HG02798 (cell line): Measurements from ENCODE around the gene PPP1CC.

Experiments
- ATAC-seq: cut with Tn5 transposase; IDR thresholded peaks from one replicate; pipeline ENCODE4 v1.9.1; 2021; ENCODE audit warnings: mild to moderate bottlenecking; ENCODE audit not compliant: unreplicated experiment, poor library complexity

PPP1CC gene

GRCh38 chr12:110689281-110690126, 53.2 kb downstream of the PPP1CC start:
- peak; percentile 51 for ATAC-seq

GRCh38 chr12:110688446-110689280, 54.0 kb downstream of the PPP1CC start, which contains the start of gene HVCN1:
Gene HVCN1, minus strand, starts transcription at chr12:110689115. Its CDS starts 5,870 bp downstream, at chr12:110683245.
- peak; percentile 30 for ATAC-seq

GRCh38 chr12:110687396-110688169, 55.1 kb downstream of the PPP1CC start:
- ATAC-seq, result no peak

GRCh38 chr12:110686294-110686903, 56.3 kb downstream of the PPP1CC start:
- ATAC-seq, result no peak

GRCh38 chr12:110684312-110684836, 58.3 kb downstream of the PPP1CC start:
- no peak for ATAC-seq

GRCh38 chr12:110683888-110684287, 58.8 kb downstream of the PPP1CC start:
- no peak for ATAC-seq

DNA sequence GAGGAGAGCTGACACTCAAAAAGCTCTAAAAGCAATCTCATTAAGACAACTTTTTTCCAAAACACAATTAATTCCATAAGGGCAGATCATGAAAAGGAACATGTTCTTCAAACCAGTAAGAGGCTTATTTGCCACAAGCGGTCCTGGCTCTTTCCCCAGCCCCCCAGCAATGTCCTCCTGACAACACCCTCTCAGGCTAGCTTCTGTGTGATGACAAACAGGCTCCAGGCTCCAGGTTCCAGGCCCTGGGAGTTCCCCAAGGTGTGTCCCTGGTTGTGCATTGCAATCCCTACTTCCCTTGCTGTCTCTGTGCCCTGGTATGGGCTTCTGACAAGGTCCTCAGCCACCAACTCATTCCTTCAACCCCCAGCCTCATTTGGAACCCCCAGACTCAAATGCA, 62.7 kb downstream of the PPP1CC start:
- ATAC-seq, result no peak

DNA sequence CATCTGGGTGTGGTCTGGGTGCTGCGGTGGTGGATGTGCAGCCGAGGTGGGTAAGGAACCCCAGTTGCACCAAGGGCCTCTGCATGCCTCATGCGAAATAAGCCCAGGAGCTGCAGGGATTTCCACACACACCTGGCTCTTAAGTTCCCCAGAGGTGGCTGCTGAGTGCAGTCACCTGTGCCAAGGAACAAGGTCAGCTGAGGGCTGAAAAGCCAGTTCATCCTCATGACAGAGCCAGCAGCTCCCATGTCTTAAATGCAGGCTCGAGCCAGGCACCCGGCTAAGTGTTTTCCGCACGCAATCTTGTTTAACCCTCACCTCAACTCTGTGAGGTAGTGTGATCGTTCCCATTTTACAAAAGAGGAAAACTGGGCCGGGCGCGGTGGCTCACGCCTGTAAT, 63.5 kb downstream of the PPP1CC start:
- no peak for ATAC-seq

GRCh38 chr12:110677982-110678381, 64.7 kb downstream of the PPP1CC start:
- no peak for ATAC-seq

- ATAC-seq, result peak; percentile 79
Measured at GRCh38 chr12:110677206-110677911, 65.3 kb downstream of the PPP1CC start.

DNA sequence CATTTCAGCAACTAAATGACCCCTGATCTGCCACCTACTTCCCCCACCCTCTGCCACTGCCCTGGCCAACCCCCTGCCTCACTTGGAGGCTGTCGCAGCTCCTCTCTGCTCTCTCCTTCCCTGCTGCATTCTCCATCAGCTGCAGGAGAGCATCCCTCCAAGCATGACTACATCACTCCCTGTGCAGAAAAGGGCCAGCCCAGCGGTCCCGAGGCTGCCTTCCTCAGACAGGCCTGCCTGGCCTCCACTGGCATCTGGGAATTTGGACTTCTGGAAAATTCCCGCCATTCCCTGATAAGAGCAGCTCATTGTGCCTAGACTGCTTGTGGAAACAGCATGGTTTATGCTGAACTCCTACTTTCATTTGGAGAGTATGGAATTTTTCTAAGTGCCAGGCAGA, 66.5 kb downstream of the PPP1CC start:
- ATAC-seq, result no peak

DNA sequence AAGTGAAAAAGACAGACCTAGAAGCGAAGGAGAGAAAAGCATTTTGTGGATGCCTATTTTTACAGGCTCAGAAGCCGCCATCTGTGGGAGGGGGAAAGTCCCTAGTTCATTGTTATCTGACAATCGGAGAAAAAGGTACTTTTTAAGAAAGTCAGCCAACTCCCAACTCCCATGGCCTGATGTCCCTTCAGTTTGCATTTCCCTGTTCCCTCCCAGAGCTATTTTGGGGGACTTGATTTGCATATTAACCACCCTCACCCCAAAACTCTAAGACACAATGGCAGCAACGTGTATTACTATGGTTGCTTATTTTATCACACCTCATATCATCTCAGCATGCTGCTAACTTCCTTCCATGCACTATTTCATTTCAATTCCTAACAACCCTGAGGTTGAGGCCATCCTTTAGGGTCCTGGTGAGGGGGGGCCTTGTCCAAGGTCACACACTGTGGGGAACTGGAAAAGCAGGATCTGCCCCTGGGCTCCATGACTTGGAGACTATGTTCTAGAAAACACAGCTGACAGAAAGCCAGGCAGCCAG, 72.5 kb downstream of the PPP1CC start:
- peak; percentile 59 for ATAC-seq
